Stimulated activated CD8-positive, alpha-beta memory T cell treated with anti-CD3 and anti-CD28 coated beads, Interleukin-12 subunit alpha, Interleukin-12 subunit beta, amount 100 ng/mL, for 4 hours (primary cell): ENCODE measurements around the gene LSR.
"Not testable (repeated sequence)": the region's sequence is repeated elsewhere in the genome, so short reads cannot be mapped to it uniquely, and the experiment has no call there.

ENCODE experiments used
- DNase-seq: peaks from one replicate; pipeline ENCODE4 v3.0.0-alpha.2; 2020; ENCODE audit warnings: low read depth

Gene LSR

DNA sequence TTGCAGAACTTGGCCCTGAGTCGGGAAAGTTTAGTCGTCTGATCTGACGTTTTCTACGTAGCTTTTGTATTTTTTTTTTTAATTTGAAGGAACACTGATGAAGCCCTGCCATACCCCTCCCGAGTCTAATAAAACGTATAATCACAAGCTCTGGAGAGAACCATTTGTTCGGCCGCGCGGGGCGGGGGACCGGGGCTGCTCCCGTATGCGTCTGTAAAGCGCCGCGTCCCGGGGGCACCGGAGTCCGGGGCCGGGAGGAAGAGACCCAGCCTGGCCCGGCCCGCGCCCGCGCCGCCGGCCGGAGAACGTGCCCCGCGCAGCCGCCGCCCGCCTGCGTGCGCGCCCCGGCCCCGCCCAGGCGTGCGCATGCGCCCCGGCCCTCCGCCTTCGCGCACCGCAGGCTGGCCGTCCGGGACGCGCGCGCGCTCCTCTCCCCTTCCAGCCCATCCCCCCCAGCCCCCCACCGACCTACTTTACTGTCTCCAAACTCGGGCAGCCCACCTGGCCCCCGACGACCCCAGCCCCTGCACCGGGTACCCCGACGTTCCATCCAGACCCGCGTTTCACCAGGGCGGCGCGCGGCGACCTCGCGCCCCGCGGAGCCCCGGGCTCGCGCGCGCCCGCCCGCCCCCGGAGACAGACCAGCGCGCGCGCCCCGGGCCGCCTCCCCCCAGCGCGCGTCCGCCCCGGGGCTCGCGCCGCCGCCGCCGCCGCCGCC is 19.2 kb downstream of the LSR start:
- peak; percentile 71 for DNase-seq

DNA sequence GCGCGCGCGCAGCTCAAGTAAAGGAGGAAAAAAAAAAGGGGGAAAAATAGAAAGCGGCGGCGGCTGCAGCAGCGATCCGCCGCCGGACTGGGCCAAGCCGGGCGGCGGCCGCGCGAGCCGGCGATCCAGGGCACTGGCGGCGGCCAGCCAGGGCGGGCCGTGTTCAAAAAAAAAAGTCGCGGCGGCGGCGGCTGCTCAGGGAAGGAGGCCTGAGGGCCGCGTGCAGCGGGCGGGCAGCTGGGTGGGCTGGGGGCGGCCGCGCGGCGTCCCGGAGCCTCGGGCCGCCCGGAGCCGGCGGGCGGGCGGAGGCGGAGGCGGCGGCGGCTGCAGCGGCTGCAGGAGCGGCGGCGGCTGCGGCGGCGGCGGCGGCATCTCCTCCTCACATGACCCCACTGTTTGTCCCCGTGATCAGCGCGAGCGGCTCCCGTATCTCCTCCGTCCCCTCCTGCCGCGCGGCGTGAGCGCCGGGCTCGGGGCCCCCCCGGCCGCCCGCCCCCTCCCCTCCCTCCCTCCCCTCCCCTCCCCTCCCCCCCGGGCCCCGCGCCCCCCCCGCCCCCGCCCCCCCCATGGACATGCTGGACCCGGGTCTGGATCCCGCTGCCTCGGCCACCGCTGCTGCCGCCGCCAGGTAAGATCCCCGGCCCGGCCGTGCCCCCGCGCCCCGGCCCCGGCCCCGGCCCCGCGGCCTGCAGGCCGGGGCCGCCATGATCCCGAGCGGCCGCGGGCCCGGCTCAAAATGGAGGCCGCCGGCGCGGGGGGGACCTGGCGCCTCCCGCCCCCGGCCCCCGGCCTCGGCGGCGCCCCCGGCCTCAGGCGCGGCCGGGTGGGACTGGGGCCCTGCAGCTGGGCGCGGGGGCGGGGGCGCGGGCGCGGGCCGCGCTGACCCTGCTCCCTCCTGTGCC is 20.0 kb downstream of the LSR start, which contains the start of gene USF2:
USF2 (plus strand) TSS at position 427 of the 902 bp plus-strand sequence; CDS start at position 567, 140 bp downstream.
- DNase-seq, result peak; percentile 42

DNA sequence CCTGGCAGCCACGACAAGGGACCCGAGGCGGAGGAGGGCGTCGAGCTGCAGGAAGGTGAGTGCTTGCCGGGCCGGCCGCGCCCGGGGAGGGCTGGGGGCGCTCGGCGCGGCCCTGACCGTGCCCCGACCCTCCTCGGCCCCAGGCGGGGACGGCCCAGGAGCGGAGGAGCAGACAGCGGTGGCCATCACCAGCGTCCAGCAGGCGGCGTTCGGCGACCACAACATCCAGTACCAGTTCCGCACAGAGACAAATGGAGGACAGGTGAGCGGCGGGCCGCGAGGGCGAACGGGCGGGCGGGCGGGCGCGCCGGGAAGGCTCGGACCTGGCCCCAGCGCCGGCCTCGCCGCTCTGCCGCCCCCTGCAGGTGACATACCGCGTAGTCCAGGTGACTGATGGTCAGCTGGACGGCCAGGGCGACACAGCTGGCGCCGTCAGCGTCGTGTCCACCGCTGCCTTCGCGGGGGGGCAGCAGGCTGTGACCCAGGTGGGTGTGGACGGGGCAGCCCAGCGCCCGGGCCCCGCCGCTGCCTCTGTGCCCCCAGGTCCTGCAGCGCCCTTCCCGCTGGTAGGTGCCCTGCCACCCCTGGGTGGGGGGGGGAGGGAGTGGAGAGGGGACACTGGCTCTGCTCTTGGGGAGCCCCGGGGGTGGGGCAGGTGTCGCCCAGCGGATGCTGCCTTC is 20.8 kb downstream of the LSR start:
- DNase-seq, result peak; percentile 59

DNA sequence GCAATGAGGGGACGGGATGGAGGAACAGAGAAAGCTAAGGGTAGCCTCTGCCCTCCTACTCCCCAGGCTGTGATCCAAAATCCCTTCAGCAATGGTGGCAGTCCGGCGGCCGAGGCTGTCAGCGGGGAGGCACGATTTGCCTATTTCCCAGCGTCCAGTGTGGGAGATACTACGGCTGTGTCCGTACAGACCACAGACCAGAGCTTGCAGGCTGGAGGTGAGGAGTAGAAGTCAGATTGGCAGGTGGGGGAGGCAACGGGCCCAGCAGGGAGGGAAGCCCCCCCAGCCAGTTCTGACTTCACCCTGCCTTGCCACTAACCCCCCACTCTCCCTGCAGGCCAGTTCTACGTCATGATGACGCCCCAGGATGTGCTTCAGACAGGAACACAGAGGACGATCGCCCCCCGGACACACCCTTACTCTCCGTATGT is 21.6 kb downstream of the LSR start:
- DNase-seq, result no peak

DNA sequence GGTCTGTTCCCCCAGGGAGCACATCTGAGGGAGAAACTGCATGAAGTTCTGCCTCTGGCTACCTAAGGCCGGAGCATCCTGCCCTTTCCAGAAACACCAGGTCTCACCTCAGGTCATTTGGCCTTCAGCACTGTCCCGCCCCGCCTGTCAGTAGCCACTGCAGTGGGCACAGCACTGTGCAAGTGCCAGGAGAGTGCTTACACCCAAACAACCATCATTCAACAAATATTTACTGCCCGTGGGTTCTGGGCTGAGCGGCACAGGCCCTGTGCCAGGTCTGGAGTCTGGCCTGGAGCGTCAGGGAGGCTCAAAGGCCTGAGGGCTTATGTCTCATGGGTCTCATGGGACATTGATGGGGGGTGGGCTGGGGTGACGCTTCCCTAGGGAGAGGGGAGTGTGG is 22.7 kb downstream of the LSR start:
- no peak for DNase-seq

DNA sequence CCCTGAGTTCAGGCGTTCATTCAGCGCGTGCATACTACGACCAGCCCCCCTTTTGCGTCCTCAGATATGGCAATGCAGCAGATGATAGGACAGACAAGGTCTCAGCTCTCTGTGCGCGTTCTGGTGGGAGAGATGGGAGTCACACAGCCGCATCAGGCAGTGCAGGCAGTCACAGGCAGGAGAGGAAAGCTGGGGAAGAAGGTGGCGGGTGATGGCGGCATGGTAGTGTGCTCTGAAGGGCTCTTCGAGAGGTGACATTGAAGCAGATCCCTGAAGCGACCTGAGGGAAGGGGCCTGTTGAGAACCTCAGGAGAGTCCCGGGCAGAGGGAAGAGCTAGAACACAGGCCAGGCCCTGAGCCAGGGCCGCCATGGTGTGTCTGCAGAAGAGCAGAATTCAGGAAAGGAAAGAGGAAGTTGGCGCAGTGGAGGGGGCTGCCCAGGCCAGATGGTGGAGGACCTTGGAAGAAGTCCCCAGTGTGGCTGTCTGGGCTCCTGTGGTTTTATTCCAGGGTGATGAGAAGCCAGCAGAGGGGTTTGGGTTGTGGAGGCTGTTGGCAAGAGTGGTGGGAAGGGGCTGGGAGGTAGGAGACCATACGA is 23.4 kb downstream of the LSR start:
- DNase-seq, result no peak

DNA sequence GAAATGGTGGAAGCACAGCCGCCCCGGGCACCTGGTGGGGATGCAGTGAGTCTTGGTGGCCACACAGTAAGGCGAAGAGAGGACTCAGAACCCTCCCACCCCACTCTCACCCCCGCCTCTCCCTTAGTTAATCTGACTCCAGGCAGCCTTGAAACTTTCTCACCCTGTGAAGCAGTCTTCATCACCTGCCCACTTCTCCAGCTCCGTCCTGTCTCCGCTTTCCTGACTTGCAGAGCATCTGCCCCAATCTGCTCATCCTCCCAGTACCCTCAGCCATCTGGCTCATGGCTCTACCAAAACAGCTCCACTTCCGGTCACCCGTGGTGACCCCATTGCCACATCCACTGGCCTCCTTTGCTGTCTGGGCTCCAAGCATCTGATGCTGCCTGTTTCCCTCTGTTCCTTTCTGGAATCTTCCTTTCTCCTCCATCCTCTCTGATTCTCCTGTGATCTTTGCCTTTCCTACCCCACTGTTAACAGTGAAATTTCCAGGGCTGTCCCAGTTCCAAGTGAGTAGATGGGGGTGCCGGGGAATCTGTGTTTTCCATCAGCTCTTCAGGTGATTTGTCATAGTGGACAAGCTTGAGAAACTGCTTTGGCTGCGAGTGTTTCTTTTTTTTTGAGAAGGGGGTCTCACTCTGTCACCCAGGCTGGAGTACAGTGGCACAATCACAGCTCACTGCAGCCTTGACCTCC is 24.3 kb downstream of the LSR start:
- DNase-seq, result no peak

DNA sequence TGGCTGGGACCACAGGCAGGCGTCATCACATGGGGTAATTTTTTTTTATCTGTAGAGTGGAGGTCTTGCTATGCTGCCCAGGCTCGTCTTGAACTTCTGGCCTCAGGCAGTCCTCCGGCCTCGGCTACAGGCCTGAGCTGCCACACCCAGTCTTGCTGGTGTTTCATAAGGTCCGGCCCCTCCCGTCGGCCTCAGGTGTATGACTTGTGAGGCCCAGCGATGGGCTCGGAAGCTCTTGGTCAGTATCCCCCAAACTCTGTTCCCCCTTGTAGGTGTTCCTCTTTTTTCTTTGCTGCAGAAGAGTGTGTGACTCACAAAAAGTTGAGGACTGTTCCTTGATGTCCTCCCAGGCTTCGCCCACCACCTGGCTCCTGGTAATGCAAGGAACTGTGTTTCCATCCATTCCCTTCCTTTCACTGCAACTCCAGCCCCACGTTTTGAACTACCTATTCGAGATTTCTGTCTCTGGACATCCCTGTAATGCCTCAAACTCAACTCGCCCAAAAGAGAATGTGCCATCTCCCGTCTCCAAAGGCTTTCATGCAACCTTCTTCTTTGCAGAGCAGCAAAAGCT is 25.0 kb downstream of the LSR start:
- no peak for DNase-seq

DNA sequence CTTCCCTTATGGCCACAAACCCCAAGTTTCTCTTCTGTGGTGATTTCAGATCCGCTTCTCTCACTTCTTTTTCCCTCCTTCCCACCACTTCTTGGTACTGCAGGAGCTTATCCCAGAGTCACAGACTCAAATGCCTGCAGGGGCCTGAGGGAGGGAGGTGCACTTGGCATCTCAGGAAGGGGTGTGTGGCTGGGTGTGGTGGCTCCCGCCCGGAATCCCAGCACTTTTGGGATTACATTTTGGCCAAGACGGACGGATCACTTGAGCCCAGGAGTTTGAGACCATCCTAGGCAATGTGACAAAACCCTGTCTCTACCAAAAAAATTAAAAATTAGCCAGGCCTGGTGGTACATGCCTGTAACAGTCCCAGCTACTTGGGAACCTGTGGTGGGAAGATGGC is 25.5 kb downstream of the LSR start:
- DNase-seq, result no peak

DNA sequence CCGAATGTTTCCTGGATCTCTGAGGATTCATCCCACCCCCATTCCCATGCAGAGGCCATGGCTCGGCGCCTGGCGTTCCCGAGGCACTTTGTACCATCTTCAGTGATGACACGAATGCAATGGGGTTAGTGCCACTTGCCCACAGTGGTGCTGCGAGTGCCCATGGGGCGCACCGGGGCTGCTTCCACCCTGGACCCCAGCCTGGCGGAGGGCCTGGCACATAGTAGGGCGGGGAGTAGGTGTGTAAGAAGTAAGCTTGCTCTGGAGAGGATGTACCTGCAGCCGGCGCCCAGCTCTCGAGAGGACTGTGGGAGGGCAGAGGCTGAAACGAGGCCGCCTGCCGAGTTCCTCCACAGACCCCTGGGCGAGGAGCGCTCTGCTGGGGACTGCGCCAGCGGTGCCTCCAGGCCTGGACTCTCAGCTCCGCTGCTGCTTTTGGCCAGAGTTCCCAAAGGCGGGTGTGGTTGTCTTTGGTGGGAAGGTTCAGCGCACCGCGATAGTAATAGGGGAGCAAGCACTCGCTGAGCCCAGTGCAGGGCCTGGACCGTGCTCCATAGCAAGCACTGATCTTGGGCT is 28.0 kb downstream of the LSR start:
- no peak for DNase-seq

DNA sequence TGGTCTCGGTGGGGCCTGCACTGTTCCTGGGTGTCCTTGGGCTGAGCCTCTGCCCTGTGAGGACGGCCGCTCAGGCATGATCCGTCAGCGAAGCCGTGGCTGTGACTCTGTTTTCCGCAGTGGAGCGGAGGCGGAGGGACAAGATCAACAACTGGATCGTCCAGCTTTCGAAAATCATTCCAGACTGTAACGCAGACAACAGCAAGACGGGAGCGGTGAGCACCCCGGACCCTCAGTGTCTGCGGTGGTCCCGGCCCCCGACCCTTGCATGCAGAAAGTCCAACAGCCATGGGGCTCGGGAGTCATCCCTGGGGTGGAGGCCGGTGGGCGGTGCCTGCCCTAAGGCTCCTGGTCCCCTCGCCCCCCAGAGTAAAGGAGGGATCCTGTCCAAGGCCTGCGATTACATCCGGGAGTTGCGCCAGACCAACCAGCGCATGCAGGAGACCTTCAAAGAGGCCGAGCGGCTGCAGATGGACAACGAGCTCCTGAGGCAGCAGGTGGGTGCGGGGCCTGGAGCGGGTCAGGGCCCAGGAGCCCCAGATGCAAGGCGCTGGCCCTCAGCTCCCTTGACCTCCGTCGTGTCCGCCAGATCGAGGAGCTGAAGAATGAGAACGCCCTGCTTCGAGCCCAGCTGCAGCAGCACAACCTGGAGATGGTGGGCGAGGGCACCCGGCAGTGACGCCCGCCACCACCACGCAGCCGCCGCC is 29.9 kb downstream of the LSR start:
- DNase-seq, result no peak

DNA sequence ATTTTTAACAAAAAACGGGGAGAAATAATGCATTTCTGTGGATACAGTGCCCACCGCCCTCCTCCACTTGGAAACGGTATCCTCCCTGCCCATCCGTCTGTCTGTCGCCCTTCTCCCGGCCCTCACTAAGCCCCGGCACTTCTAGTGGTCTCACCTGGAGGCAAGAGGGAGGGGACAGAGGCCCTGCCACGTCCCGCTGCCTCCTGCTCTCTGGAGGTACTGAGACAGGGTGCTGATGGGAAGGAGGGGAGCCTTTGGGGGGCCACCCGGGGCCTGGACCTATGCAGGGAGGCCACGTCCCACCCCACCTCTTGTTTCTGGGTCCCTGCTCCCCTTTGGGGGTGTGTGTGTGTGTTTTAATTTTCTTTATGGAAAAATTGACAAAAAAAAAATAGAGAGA is 30.6 kb downstream of the LSR start:
- no peak for DNase-seq

DNA sequence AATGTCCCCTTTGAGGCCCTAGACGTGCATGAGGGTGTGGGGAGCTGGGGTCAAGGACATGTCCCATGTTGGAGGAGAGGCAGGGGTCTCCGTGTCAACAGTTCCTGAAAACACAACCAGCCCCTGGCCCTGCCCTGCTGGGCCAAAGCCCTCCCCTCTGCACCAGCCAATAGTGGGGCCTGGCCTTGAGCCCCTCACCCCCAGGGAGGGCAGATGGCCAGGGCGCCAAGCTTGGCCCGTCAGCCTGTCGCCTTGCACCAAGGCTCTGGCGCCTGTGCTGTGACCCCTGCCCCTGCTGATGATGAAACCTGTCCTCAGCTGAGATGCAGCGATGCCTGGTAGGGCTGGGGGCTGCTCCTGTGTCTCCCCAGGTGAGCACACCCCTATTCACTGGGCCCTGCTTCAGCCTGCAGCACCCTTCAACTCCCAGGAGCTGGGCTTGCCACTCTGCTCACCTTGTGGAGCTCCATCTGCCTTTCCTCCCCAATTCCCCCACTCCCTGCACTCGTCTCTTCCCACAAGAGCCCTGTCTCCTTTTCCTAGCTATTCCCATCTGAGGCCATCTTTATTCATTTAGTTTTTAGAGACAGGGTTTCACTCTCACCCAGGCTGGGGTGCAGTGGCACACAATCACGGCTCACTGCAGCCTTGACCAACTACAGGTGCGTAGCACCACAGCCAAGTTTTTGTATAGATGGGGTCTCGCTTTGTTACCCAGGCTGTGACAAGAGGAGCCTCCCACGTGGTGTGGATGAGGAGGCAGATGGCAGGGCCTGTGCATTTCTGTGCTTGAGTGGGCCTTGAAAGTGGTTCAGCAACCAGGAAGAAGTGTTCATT is 31.4 kb downstream of the LSR start:
- DNase-seq, result no peak

DNA sequence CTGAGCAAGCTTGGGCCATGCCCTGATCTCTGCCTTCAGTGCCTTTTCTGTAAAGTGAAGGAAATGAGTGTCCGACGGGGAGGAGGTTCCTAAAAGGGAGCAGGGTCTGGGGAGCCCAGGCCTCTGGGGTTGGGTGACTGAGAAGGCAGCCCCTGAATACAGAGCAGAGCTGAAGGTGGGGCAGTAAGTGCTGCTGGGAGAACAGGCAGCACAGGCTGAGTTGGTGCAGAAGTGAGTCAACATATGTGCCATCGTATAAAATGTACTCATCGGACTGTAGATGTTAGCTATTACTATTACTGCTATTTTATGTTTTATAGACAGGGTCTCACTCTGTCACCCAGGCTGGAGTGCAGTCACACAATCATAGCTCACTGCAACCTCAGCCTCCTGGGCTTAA is 32.5 kb downstream of the LSR start:
- DNase-seq, result no peak

DNA sequence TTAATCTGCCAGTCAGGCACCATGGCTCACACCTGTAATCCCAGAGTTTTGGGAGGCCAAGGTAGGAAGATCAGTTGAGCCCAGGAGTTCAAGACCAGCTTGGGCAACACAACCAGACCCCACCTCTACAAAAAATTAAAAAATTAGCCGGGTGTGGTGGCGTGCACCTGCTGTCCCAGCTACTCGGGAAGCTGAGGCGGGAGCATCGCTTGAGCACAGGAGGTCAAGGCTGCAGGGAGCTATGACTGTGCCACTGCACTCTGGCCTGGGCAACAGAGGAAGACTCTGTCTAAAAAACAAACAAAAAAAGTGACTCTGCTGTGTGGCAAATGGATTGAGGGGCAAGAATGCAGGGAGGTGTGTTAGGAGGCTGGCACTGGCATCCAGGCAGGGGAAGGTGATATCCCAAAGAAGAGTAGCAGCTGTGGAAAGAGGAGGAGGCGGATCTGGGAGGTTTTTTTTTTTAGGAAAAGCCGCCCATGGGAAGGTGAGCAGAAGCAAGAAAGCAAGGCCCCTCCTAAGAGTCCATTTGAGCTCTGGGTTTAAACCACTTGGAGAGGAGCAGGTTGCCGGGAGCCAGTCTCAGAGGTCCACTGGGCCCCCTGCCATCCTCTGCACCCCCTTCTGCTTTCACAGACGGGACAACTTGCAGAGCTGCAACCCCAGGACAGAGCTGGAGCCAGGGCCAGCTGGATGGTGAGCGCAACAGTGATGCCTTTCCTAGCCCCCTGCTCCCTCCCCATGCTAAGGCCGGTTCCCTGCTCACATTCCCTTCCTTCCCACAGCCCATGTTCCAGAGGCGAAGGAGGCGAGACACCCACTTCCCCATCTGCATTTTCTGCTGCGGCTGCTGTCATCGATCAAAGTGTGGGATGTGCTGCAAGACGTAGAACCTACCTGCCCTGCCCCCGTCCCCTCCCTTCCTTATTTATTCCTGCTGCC is 35.6 kb downstream of the LSR start:
- DNase-seq, result no peak

DNA sequence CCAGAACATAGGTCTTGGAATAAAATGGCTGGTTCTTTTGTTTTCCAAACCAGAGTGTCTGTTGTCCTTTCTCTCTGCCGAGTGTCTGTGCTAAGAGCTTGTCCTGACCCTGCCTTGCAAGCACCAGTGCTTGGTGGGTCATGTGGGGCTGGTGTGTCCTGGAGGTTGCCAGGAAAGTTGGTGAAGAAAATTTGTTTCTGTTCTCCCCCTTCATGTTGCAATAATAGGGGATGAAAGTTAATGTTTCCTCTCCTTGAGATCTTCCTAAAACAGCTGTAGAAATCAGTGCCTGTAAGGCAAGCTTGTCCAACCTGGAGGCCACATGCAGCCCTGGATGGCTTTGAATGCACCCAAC is 36.3 kb downstream of the LSR start:
- no peak for DNase-seq

DNA sequence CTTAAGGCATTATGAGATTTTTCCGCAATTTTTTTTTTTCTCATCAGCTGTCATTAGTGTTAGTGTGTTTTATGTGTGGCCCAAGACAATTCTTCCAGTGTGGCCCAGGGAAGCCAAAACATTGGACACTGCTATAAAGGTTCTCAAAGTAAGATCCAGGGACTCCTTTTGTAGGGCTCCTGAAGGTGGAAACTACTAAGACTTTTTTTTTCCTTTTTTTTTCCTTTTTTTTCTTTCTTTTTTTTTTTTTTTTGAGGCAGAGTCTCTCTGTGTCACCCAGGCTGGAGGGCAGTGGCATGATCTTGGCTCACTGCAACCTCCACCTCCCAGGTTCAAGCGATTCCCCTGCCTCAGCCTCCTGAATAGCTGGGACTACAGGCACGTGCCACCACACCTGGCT is 36.7 kb downstream of the LSR start:
- not testable (repeated sequence) for DNase-seq

DNA sequence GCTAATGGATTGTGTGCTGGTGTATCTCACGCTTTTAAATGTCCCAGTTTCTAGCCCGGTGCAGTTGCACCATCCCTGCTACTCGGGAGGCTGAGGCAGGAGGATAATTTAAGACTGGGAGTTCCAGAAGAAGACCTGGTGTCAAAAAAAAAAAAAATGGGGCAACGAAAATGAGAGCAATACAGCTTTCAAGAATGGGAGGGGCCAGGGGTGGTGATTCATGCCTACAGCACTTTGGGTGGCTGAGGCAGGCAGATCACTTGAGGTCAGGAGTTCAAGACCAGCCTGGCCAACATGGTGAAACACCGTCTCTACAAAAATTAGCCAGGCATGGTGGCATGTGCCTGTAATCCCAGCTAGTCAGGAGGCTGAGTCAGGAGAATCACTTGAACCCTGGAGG is 37.3 kb downstream of the LSR start:
- DNase-seq, result not testable (repeated sequence)
